Heart left ventricle (tissue), 16 donors: ENCODE data around the gene ZNF320. TPM values are rescaled to one million over a fixed set of nuclear protein-coding genes. Genes with fewer than 3 reads are reported as not detected.
A peak's percentile ranks its signal among the peaks of the same experiment; 100 is the strongest.
"Not testable (repeated sequence)": the region's sequence is repeated elsewhere in the genome, so short reads cannot be mapped to it uniquely, and the experiment has no call there.

Experiments
- ATAC-seq, 4 donors: fragments of 200-7000 bp; cut with Tn5 transposase; one replicate each; pipeline ENCODE4 v1.9.1; 2020 to 2022; ENCODE audit warnings: moderate library complexity in 4 of 4, mild to moderate bottlenecking in 3 of 4, moderate number of reproducible peaks in 1 of 4
- DNase-seq, 5 donors: peaks; one replicate each; pipeline ENCODE4 v3.0.0-alpha.2; 2020
- H3K27ac ChIP-seq, 12 donors: fragments of 200-600 bp; sonication (generic) in 4 of 12; one replicate each; pipeline versions ENCODE4 v1.5.0 to v1.8.0; 2016 to 2022; ENCODE audit warnings: mild to moderate bottlenecking in 2 of 12
- H3K27me3 ChIP-seq, 9 donors: fragments of 200-600 bp; sonication (generic) in 2 of 9; one replicate each; pipeline versions ENCODE4 v1.5.1 to v1.8.0; 2016 to 2022; ENCODE audit warnings: mild to moderate bottlenecking in 3 of 9
- H3K36me3 ChIP-seq, 9 donors: fragments of 200-600 bp; sonication (generic) in 2 of 9; one replicate each; pipeline versions ENCODE4 v1.5.0 to v1.8.0; 2018 to 2022; ENCODE audit warnings: mild to moderate bottlenecking in 2 of 9
- H3K4me1 ChIP-seq, 12 donors: fragments of 200-600 bp; sonication (generic) in 4 of 12; one replicate each; pipeline versions ENCODE4 v1.5.0 to v1.8.0; 2016 to 2022; ENCODE audit warnings: mild to moderate bottlenecking in 3 of 12
- H3K4me3 ChIP-seq, 12 donors: fragments of 200-600 bp; sonication (generic) in 4 of 12; one replicate each; pipeline versions ENCODE4 v1.5.0 to v1.8.0; 2017 to 2022; ENCODE audit warnings: mild to moderate bottlenecking in 9 of 12, moderate library complexity in 4 of 12
- H3K9me3 ChIP-seq, 12 donors: fragments of 200-600 bp; sonication (generic) in 4 of 12; one replicate each; pipeline versions ENCODE4 v1.5.0 to v1.8.0; 2016 to 2022; ENCODE audit warnings: mild to moderate bottlenecking in 1 of 12
- POLR2A ChIP-seq, 2 donors: fragments of 450-650 bp; IDR thresholded peaks; one replicate each; pipeline ENCODE4 v1.6.1; 2017; ENCODE audit warnings: antibody characterized with exemption in 2 of 2, mild to moderate bottlenecking in 2 of 2, moderate library complexity in 2 of 2
- WGBS, 4 donors: extraction: QIAGEN DNeasy Blood & Tissue Kit in 2 of 4; methylation state at CpG; one replicate each; pipeline versions ENCODE4 v1.1.5 to v1.1.7; 2013 to 2018; 5-methylcytosine and 5-hydroxymethylcytosine counted together
- intact Hi-C, 10 donors: fragments of 100-400 bp; cut with DNase I; formaldehyde crosslinking; loops; one replicate each; pipeline versions ENCODE4 v1.11.1 to v1.14.2; 2022
- polyA plus RNA-seq, 2 donors: library from polyadenylated mRNA; stranded (reverse); fragments of 200-250 nt; gene quantifications; one replicate each; pipeline ENCODE4 v1.2.3, GENCODE V29; 2013
- total RNA-seq, 9 donors: library from RNA; depleted of rRNA in 2 of 9; stranded (reverse); fragments of >200 nt in 2 of 9; fragmentation: NEBNext Ultra II Directional in 3 of 9; extraction: Animal tissue kit (Norgen Biotek cat#: 25700) in 3 of 9; gene quantifications; one replicate each; pipeline versions ENCODE4 v1.1.0 to v1.2.4, GENCODE V29; 2016 to 2023
- TF ChIP-seq, protein P1 (sequence below), 12 donors: fragments of 200-600 bp; sonication (generic) in 4 of 12; IDR thresholded peaks; one replicate each; pipeline versions ENCODE4 v1.5.0 to v1.8.0; 2018 to 2022; ENCODE audit warnings: antibody characterized with exemption in 12 of 12, mild to moderate bottlenecking in 5 of 12
- donor health status: ischemic (EF 13 %, LVEDD 7.1; RV severe dilation, severe dysfunction).
- donor health status: healthy with polysubstance abuse.
- donor health status: DM: no; HTN: yes; CAD: no.
- donor health status: DM: no; HTN: no; CAD: no.
- donor health status: ischemic (EF 25% LVEDD 6.9; RV normal size, moderate dysfunction).
- donor health status: ischemic (EF 25% LVEDD 5.7; RV mildly dilated, moderate dysfunction).
- donor health status: healthy.
- donor health status: DM: yes; HTN: yes; CAD: no.
- donor health status: ischemic (EF 35%, LVEDD 5.7; RV mildly dilated, moderate dysfunction).
- donor health status: nonischemic (EF 11% LVEDD 7.7; RV severe dilation, severe dysfunction).
- donor health status: DM: yes; HTN: yes; CAD: no.
- donor health status: PGD.
- donor health status: ischemic (EF 29% LVEDD 5.4; RV normal size, mild dysfunction).
- donor health status: nonischemic (EF 23%, LVEDD 6.1; RV moderate dilation, normal function).

Gene ZNF320
- total and polyA plus RNA-seq, 11 donors, result 7.6 to 13.5 (median 9.6) TPM

GRCh38 chr19:52922841-52923777 is 25.7 kb upstream of the ZNF320 start, which contains the start of gene ZNF888:
TSS of gene ZNF888 (minus strand) at chr19:52923428. CDS start at chr19:52917873, 5,555 bp downstream.
- DNase-seq, result peak; percentile 81 to 94 (median 88)
- H3K27me3 ChIP-seq, result no peaks in the 10 kb centered on the region
- H3K27ac ChIP-seq, result peak within 1 kb of the TSS; percentile 54 to 91 (median 70)
- 3 to 6% (median 3%) methylated on average over 47 to 55 of the region's 55 CpGs for WGBS, 4 donors
- peak; percentile 97 to 100 (median 99) for ATAC-seq
- no peaks in the 10 kb centered on the region for H3K9me3 ChIP-seq
- peak within 1 kb of the TSS; percentile 50 to 90 (median 74) for H3K4me3 ChIP-seq
- intact Hi-C loops, result loop anchor here in 2 of 10 donors (2.0 to 5.0 kb wide), 2 partner anchors 26 to 39 kb away; partner anchors contain the start of genes ZNF320 (in 1 of the 2) and ZNF816 (in 1 of the 2)
- TF ChIP-seq POLR2A (IDR thresholded peaks at IDR 0.05), result no peak
- TF ChIP-seq, protein P1, sequence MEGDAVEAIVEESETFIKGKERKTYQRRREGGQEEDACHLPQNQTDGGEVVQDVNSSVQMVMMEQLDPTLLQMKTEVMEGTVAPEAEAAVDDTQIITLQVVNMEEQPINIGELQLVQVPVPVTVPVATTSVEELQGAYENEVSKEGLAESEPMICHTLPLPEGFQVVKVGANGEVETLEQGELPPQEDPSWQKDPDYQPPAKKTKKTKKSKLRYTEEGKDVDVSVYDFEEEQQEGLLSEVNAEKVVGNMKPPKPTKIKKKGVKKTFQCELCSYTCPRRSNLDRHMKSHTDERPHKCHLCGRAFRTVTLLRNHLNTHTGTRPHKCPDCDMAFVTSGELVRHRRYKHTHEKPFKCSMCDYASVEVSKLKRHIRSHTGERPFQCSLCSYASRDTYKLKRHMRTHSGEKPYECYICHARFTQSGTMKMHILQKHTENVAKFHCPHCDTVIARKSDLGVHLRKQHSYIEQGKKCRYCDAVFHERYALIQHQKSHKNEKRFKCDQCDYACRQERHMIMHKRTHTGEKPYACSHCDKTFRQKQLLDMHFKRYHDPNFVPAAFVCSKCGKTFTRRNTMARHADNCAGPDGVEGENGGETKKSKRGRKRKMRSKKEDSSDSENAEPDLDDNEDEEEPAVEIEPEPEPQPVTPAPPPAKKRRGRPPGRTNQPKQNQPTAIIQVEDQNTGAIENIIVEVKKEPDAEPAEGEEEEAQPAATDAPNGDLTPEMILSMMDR (IDR thresholded peaks at IDR 0.05), result no peak
- peaks cover 0 to 22% (median 10%) of the 10 kb centered on the region in 12 donors for H3K4me1 ChIP-seq
- peaks cover 0 to 6% (median 0%) of the 10 kb centered on the region in 9 donors for H3K36me3 ChIP-seq

- H3K4me1 ChIP-seq, result peaks cover 0 to 5% (median 1%) of the 10 kb centered on the region in 12 donors
- no peaks in the 10 kb centered on the region for H3K27me3 ChIP-seq
- ATAC-seq, result no peak
- TF ChIP-seq POLR2A (IDR thresholded peaks at IDR 0.05), result no peak
- TF ChIP-seq, protein P1 (IDR thresholded peaks at IDR 0.05), result no peak
- H3K36me3 ChIP-seq, result peaks cover 0 to 41% (median 17%) of the 10 kb centered on the region in 9 donors
- no peak overlapping the region for H3K27ac ChIP-seq
- DNase-seq, result no peak
- 97 to 99% (median 97%) methylated on average over 5 of the region's 5 CpGs for WGBS, 4 donors
- no peaks in the 10 kb centered on the region for H3K9me3 ChIP-seq
- intact Hi-C loops, result no loop called here
- H3K4me3 ChIP-seq, result no peak overlapping the region
These were observed 20.1 kb upstream of the ZNF320 start for GRCh38 chr19:52917531-52917930.

DNA sequence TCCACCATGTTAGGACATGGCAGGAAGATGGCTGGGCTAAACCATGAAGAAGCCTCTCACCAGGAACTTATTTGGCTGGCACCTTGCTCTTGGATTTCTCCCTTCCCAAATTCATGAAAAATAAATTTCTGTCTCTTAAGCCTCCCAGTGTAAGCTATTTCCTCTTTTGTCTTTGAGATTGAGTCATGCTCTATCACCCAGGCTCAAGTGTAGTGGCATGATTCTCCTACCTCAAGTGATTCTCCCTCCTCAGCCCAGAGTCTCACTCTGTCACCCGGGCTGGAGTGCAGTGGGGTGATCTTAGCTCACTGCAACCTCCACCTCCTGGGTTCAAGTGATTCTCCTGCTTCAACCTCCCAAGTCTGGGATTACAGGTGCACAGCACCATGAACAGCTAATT is 13.2 kb upstream of the ZNF320 start:
- DNase-seq (no peak), ATAC-seq (no peak)
- intact Hi-C loops, result no loop called here
- 98 to 100% (median 100%) methylated on average over 1 of the region's 1 CpG for WGBS, 4 donors
- Histone ChIP-seq H3K27me3 (no peaks in the 10 kb centered on the region), H3K9me3 (peaks cover 0 to 23% (median 0%) of the 10 kb centered on the region in 12 donors), H3K36me3 (peaks cover 0 to 56% (median 26%) of the 10 kb centered on the region in 9 donors), H3K4me3 (no peak overlapping the region), H3K4me1 (no peaks in the 10 kb centered on the region), H3K27ac (no peak overlapping the region)
- TF ChIP-seq POLR2A (IDR thresholded peaks at IDR 0.05), result no peak
- TF ChIP-seq, protein P1 (IDR thresholded peaks at IDR 0.05), result no peak

- peaks cover 0 to 23% (median 0%) of the 10 kb centered on the region in 12 donors for H3K9me3 ChIP-seq
- H3K36me3 ChIP-seq, result peaks cover 0 to 24% (median 17%) of the 10 kb centered on the region in 9 donors
- WGBS, 4 donors, result 89 to 94% (median 91%) methylated on average over 16 of the region's 16 CpGs
- H3K4me1 ChIP-seq, DNase-seq, H3K4me3 ChIP-seq, H3K27ac ChIP-seq, H3K27me3 ChIP-seq, intact Hi-C loops, ATAC-seq: not testable (repeated sequence)
These were observed 6.8 kb upstream of the ZNF320 start for GRCh38 chr19:52904052-52904780.
